Lower leg skin (tissue), 4 donors: ENCODE results near the gene SUMF1. TPM values are rescaled to one million over a fixed set of nuclear protein-coding genes. Genes with fewer than 3 reads are reported as not detected.

Source experiments
- DNase-seq, 2 donors: peaks; one replicate each; pipeline ENCODE4 v3.0.0-alpha.2; 2019; ENCODE audit warnings: low spot score in 2 of 2
- H3K4me3 ChIP-seq: fragments of 200-600 bp; sonication (generic); 2 replicates; pipeline ENCODE4 v1.5.1; 2017; ENCODE audit warnings: mild to moderate bottlenecking, low read depth; ENCODE audit not compliant: poor library complexity, severe bottlenecking
- CTCF ChIP-seq, 3 donors: fragments of 450-650 bp; IDR thresholded peaks; one replicate each; pipeline ENCODE4 v1.5.1; 2016; ENCODE audit warnings: antibody characterized with exemption in 3 of 3, mild to moderate bottlenecking in 3 of 3, moderate library complexity in 2 of 3
- POLR2A ChIP-seq, 2 donors: fragments of 450-650 bp; IDR thresholded peaks; one replicate each; pipeline ENCODE4 v1.6.1; 2016 to 2017; ENCODE audit warnings: antibody characterized with exemption in 2 of 2, mild to moderate bottlenecking in 1 of 2, moderate library complexity in 1 of 2
- WGBS, 2 donors: methylation state at CpG; one replicate each; pipeline ENCODE4 v1.1.5; 2018; 5-methylcytosine and 5-hydroxymethylcytosine counted together
- intact Hi-C: fragments of 100-400 bp; cut with DNase I; formaldehyde crosslinking; loops from one replicate; pipeline ENCODE4 v1.15.0; 2023; ENCODE audit warnings: low total_unique reads
- total RNA-seq, 4 donors: library from RNA; depleted of rRNA; stranded (reverse); fragments of >200 nt; gene quantifications; one replicate each; pipeline ENCODE4 v1.1.0, GENCODE V29; 2016

SUMF1 gene
- total RNA-seq, 4 donors from 2014 or later: 35.2 to 63.8 (median 59.6) TPM

- H3K4me3 ChIP-seq: no peak overlapping the region
- TF ChIP-seq POLR2A (IDR thresholded peaks at IDR 0.05): no peak
- no peak for TF ChIP-seq CTCF (IDR thresholded peaks at IDR 0.05)
- intact Hi-C loops: no loop called here
- 84 to 89% methylated on average over 2 of the region's 2 CpGs for WGBS, 2 donors
- DNase-seq: no peak
Measured at GRCh38 chr3:4506559-4507023, 39.5 kb upstream of the SUMF1 start.

GRCh38 chr3:4505688-4506558, 38.9 kb upstream of the SUMF1 start:
- intact Hi-C loops: no loop called here
- H3K4me3 ChIP-seq: no peak overlapping the region
- TF ChIP-seq POLR2A (IDR thresholded peaks at IDR 0.05): no peak
- TF ChIP-seq CTCF (IDR thresholded peaks at IDR 0.05): no peak
- WGBS, 2 donors: 91 to 92% methylated on average over 6 of the region's 6 CpGs
- DNase-seq: no peak

- DNase-seq: no peak
- no peak overlapping the region for H3K4me3 ChIP-seq
- 25 to 28% methylated on average over 13 to 14 of the region's 14 CpGs for WGBS, 2 donors
- intact Hi-C loops: no loop called here
- TF ChIP-seq POLR2A (IDR thresholded peaks at IDR 0.05): no peak
- no peak for TF ChIP-seq CTCF (IDR thresholded peaks at IDR 0.05)
Measured at GRCh38 chr3:4504340-4505261, 37.5 kb upstream of the SUMF1 start.

GRCh38 chr3:4503050-4503449, 36.0 kb upstream of the SUMF1 start:
- WGBS, 2 donors: 76 to 86% methylated on average over 5 of the region's 5 CpGs
- intact Hi-C loops: no loop called here
- H3K4me3 ChIP-seq: no peak overlapping the region
- TF ChIP-seq CTCF (IDR thresholded peaks at IDR 0.05) (no peak), POLR2A (IDR thresholded peaks at IDR 0.05) (no peak)
- no peak for DNase-seq

GRCh38 chr3:4501927-4502326, 34.9 kb upstream of the SUMF1 start:
- 85 to 90% methylated on average over 9 of the region's 9 CpGs for WGBS, 2 donors
- TF ChIP-seq CTCF (IDR thresholded peaks at IDR 0.05) (no peak), POLR2A (IDR thresholded peaks at IDR 0.05) (no peak)
- DNase-seq: no peak
- intact Hi-C loops: no loop called here
- no peak overlapping the region for H3K4me3 ChIP-seq
